Hepatocyte (in vitro differentiated cells): ENCODE results near the gene CLIC3. TPM values are rescaled to one million over a fixed set of nuclear protein-coding genes. Genes with fewer than 3 reads are reported as not detected.
A peak's percentile ranks its signal among the peaks of the same experiment; 100 is the strongest.
"Not testable (repeated sequence)": the region's sequence is repeated elsewhere in the genome, so short reads cannot be mapped to it uniquely, and the experiment has no call there.

ENCODE experiments used
- DNase-seq: peaks from one replicate; pipeline ENCODE4 v3.0.0-alpha.2; 2016; ENCODE audit warnings: low spot score
- H2AFZ ChIP-seq: fragments of 200-600 bp; sonication (generic); 2 replicates; pipeline ENCODE4 v1.6.0; 2016; ENCODE audit warnings: antibody characterized with exemption, mild to moderate bottlenecking
- H3K27ac ChIP-seq: fragments of 200-600 bp; sonication (generic); 2 replicates; pipeline ENCODE4 v1.5.1; 2016; ENCODE audit warnings: mild to moderate bottlenecking
- H3K27me3 ChIP-seq: fragments of 200-600 bp; sonication (generic); 2 replicates; pipeline ENCODE4 v1.6.1; 2016
- H3K36me3 ChIP-seq: fragments of 200-600 bp; sonication (generic); replicated peaks from 2 replicates; pipeline ENCODE4 v1.5.1; 2016; ENCODE audit warnings: low read depth; ENCODE audit not compliant: insufficient read depth
- H3K4me1 ChIP-seq: fragments of 200-600 bp; sonication (generic); 2 replicates; pipeline ENCODE4 v1.5.1; 2016; ENCODE audit warnings: mild to moderate bottlenecking, moderate library complexity; ENCODE audit not compliant: insufficient read depth
- H3K4me2 ChIP-seq: fragments of 200-600 bp; sonication (generic); 2 replicates; pipeline ENCODE4 v1.6.0; 2016
- H3K4me3 ChIP-seq: fragments of 200-600 bp; sonication (generic); 2 replicates; pipeline ENCODE4 v1.5.1; 2016; ENCODE audit warnings: mild to moderate bottlenecking
- H3K79me2 ChIP-seq: fragments of 200-600 bp; sonication (generic); 2 replicates; pipeline ENCODE4 v1.6.0; 2017; ENCODE audit warnings: mild to moderate bottlenecking
- H3K9me2 ChIP-seq: fragments of 200-600 bp; sonication (generic); replicated peaks from 2 replicates; pipeline ENCODE4 v1.6.0; 2017; ENCODE audit warnings: mild to moderate bottlenecking; ENCODE audit not compliant: insufficient read depth
- H3K9me3 ChIP-seq: fragments of 200-600 bp; sonication (generic); 2 replicates; pipeline ENCODE4 v1.5.1; 2016; ENCODE audit warnings: low read depth, mild to moderate bottlenecking
- H4K20me1 ChIP-seq: fragments of 200-600 bp; sonication (generic); 2 replicates; pipeline ENCODE4 v1.6.0; 2016; ENCODE audit warnings: mild to moderate bottlenecking; ENCODE audit not compliant: insufficient read depth, poor library complexity, severe bottlenecking
- CTCF ChIP-seq: fragments of 200-600 bp; sonication (generic); IDR thresholded peaks from 2 replicates; pipeline ENCODE4 v1.5.1; 2016; ENCODE audit warnings: antibody characterized with exemption, mild to moderate bottlenecking; ENCODE audit not compliant: poor library complexity
- EZH2 ChIP-seq: fragments of 200-600 bp; sonication (generic); IDR thresholded peaks from 2 replicates; pipeline ENCODE4 v1.6.1; 2016; ENCODE audit warnings: antibody characterized with exemption, mild to moderate bottlenecking, borderline replicate concordance
- EZH2phosphoT487 ChIP-seq: fragments of 200-600 bp; sonication (generic); IDR thresholded peaks from one replicate; pipeline ENCODE4 v1.6.1; 2018; ENCODE audit warnings: antibody characterized with exemption, mild to moderate bottlenecking, low read depth, moderate library complexity; ENCODE audit not compliant: unreplicated experiment, severe bottlenecking
- WGBS: methylation state at CpG from one replicate; pipeline ENCODE4 v1.1.6; 2016; ENCODE audit warnings: low lambda C conversion rate; ENCODE audit errors: missing lambda C conversion rate; 5-methylcytosine and 5-hydroxymethylcytosine counted together
- polyA plus RNA-seq: library from polyadenylated mRNA; unstranded; fragments of >200 nt; fragmentation: Nextera tagmentation; extraction: Ambion mirVana; gene quantifications from 2 replicates; pipeline ENCODE4 v1.2.1, GENCODE V29; 2016
- total RNA-seq: library from RNA; depleted of rRNA; stranded (reverse); fragments of >200 nt; gene quantifications from 2 replicates; pipeline ENCODE4 v1.2.3, GENCODE V29; 2014

CLIC3 gene
- total and polyA plus RNA-seq, 2 experiments from 2014 or later, result 6.6 to 45.0 TPM

- not testable (repeated sequence) for H3K4me1 ChIP-seq, H3K79me2 ChIP-seq, H3K27me3 ChIP-seq, H4K20me1 ChIP-seq, H3K36me3 ChIP-seq, H3K4me2 ChIP-seq, H3K27ac ChIP-seq, H3K4me3 ChIP-seq, H3K9me3 ChIP-seq, H2AFZ ChIP-seq, DNase-seq, H3K9me2 ChIP-seq
- WGBS, result 60% methylated on average over 17 of the region's 17 CpGs
- peak; percentile 32 for TF ChIP-seq CTCF
These were observed 7.9 kb upstream of the CLIC3 start for GRCh38 chr9:137004285-137004684.

DNA sequence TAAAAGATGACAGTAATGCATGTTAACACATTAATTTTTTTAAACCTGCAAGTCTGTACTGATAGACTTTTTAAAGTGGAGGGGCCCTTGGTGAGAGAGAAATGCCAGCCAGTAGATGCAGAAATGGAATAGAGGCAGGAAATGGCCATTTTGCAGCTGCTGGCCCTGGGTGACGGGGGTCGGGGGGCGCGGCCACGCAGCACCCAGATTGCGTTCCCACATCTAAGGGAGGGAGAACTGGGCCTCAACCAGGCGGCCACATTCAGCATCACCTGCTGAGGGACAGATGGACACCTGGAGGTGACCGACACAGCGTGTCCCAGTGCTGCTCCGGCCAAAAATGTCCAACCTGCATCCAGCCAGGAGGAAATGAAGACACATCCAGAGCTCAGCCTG is 6.3 kb upstream of the CLIC3 start:
- Histone ChIP-seq H3K27me3 (no peaks in the 10 kb centered on the region), H3K9me2 (no peaks in the 10 kb centered on the region), H4K20me1 (no peaks in the 10 kb centered on the region), H3K4me1 (no peaks in the 10 kb centered on the region), H3K9me3 (no peaks in the 10 kb centered on the region), H3K4me2 (no peak overlapping the region), H3K27ac (no peak overlapping the region), H3K4me3 (no peak overlapping the region), H2AFZ (no peak overlapping the region), H3K79me2 (no peaks in the 10 kb centered on the region), H3K36me3 (no peaks in the 10 kb centered on the region)
- DNase-seq, result no peak
- WGBS, result 96% methylated on average over 10 of the region's 10 CpGs
- no peak for TF ChIP-seq EZH2phosphoT487

GRCh38 chr9:137001857-137002645 is 5.7 kb upstream of the CLIC3 start:
- Histone ChIP-seq H3K79me2 (no peaks in the 10 kb centered on the region), H3K27me3 (no peaks in the 10 kb centered on the region), H3K36me3 (no peaks in the 10 kb centered on the region), H3K27ac (no peak overlapping the region), H2AFZ (no peak overlapping the region), H3K4me1 (peaks cover 3% of the 10 kb centered on the region), H3K9me2 (no peaks in the 10 kb centered on the region), H3K4me2 (no peak overlapping the region), H3K4me3 (no peak overlapping the region), H3K9me3 (no peaks in the 10 kb centered on the region), H4K20me1 (no peaks in the 10 kb centered on the region)
- TF ChIP-seq EZH2phosphoT487 (no peak), CTCF (no peak), EZH2 (no peak)
- no peak for DNase-seq
- WGBS, result 92% methylated on average over 20 of the region's 20 CpGs

- H3K9me3 ChIP-seq, result no peaks in the 10 kb centered on the region
- H4K20me1 ChIP-seq, result no peaks in the 10 kb centered on the region
- DNase-seq, result no peak
- H3K27me3 ChIP-seq, result no peaks in the 10 kb centered on the region
- no peak overlapping the region for H3K27ac ChIP-seq
- no peak for TF ChIP-seq EZH2phosphoT487
- no peak for TF ChIP-seq EZH2
- H3K4me1 ChIP-seq, result peaks cover 17% of the 10 kb centered on the region
- H3K4me2 ChIP-seq, result no peak overlapping the region
- no peaks in the 10 kb centered on the region for H3K79me2 ChIP-seq
- H3K4me3 ChIP-seq, result no peak overlapping the region
- no peaks in the 10 kb centered on the region for H3K36me3 ChIP-seq
- WGBS, result 76% methylated on average over 10 of the region's 10 CpGs
- no peak overlapping the region for H2AFZ ChIP-seq
- H3K9me2 ChIP-seq, result no peaks in the 10 kb centered on the region
These were observed 4.0 kb upstream of the CLIC3 start for GRCh38 chr9:137000177-137000930.
